ENCODE measurements around the gene TOP1. TPM values are rescaled to one million over a fixed set of nuclear protein-coding genes. Genes with fewer than 3 reads are reported as not detected.

The TOP1 gene
- total RNA-seq, 1 donor from 2014 or later: 62.7 TPM

- TF ChIP-seq CTCF (IDR thresholded peaks at IDR 0.05): no peak
These were observed 145.2 kb downstream of the TOP1 start for GRCh38 chr20:41173791-41174341.

More at GRCh38 chr20:41173791-41174341, 145.2 kb downstream of the TOP1 start:
- no peak overlapping the region for H3K4me3 Mint-ChIP-seq
- ATAC-seq (ENCODE audit: low read depth) (no peak), DNase-seq (no peak)
- no peaks in the 10 kb centered on the region for H3K4me1 Mint-ChIP-seq
- no peaks in the 10 kb centered on the region for H3K27me3 Mint-ChIP-seq
- intact Hi-C loops (cut with micrococcal nuclease): loop anchor here (1.0 to 5.0 kb wide), 6 partner anchors 39 to 237 kb away; partner anchors contain the start of gene LPIN3
- H3K27ac Mint-ChIP-seq: no peak overlapping the region
- H3K36me3 Mint-ChIP-seq (ENCODE audit: low read depth): peaks cover 63% of the 10 kb centered on the region
- no peaks in the 10 kb centered on the region for H3K9me3 Mint-ChIP-seq
- ChIA-PET CTCF (interaction anchor here (1.2 to 9.7 kb wide), 16 partner anchors 10 to 237 kb away, joined by 3 to 161 read pairs (median 8); partner anchors contain the start of gene LPIN3), POLR2A (no interaction called here)

Other genes with a start within 250 kb of the TOP1 start
- 61.1 and 61.8 TPM in 2 replicates for gene PLCG1, start 108.7 kb downstream of the TOP1 start, total RNA-seq

All from activated B cell treated with CpG ODN at 0.5 μM for 24 hours (primary cell).